Vagina (tissue), 2 donors: Measurements from ENCODE around the gene FADS1. TPM values are rescaled to one million over a fixed set of nuclear protein-coding genes. Genes with fewer than 3 reads are reported as not detected.

Experiments used
- DNase-seq, 2 donors: peaks; one replicate each; pipeline ENCODE4 v3.0.0-alpha.2; 2017; ENCODE audit errors: extremely low spot score in 2 of 2
- H3K27ac ChIP-seq: fragments of 200-600 bp; sonication (generic); one replicate; pipeline ENCODE4 v1.5.1; 2019
- H3K27me3 ChIP-seq: fragments of 200-600 bp; sonication (generic); one replicate; pipeline ENCODE4 v1.5.1; 2019
- H3K36me3 ChIP-seq, 2 donors: fragments of 200-600 bp; sonication (generic); one replicate each; pipeline ENCODE4 v1.5.1; 2017 to 2019
- H3K4me1 ChIP-seq: fragments of 200-600 bp; sonication (generic); one replicate; pipeline ENCODE4 v1.5.1; 2019
- H3K4me3 ChIP-seq, 2 donors: fragments of 200-600 bp; sonication (generic); 1 replicate in 1 of 2; 2 replicates in 1 of 2; pipeline ENCODE4 v1.5.1; 2016 to 2019
- H3K9me3 ChIP-seq: fragments of 200-600 bp; sonication (generic); one replicate; pipeline ENCODE4 v1.5.1; 2019
- POLR2A ChIP-seq, 2 donors: fragments of 450-650 bp; IDR thresholded peaks; one replicate each; pipeline ENCODE4 v1.6.1; 2017; ENCODE audit warnings: antibody characterized with exemption in 2 of 2, mild to moderate bottlenecking in 2 of 2, moderate library complexity in 2 of 2
- POLR2AphosphoS5 ChIP-seq, 2 donors: sonication (generic); formaldehyde crosslinking; IDR thresholded peaks; one replicate each; pipeline ENCODE4 v1.9.0; 2017; ENCODE audit warnings: antibody characterized with exemption in 2 of 2, mild to moderate bottlenecking in 2 of 2, low read depth in 1 of 2; ENCODE audit not compliant: insufficient read depth in 1 of 2
- intact Hi-C: fragments of 100-400 bp; cut with DNase I; formaldehyde crosslinking; loops from one replicate; pipeline ENCODE4 v1.15.1; 2023
- total RNA-seq: library from RNA; depleted of rRNA; stranded (reverse); fragments of >200 nt; gene quantifications from one replicate; pipeline ENCODE4 v1.2.3, GENCODE V29; 2016
- TF ChIP-seq, protein P1 (sequence below), 3 experiments: fragments of 450-650 bp in 2 of 3; fragments of 200-600 bp in 1 of 3; sonication (generic) in 1 of 3; IDR thresholded peaks; one replicate each; pipeline ENCODE4 v1.5.1; 2017 to 2019; ENCODE audit warnings: antibody characterized with exemption in 3 of 3, mild to moderate bottlenecking in 2 of 3, moderate library complexity in 2 of 3

Gene FADS1
- total RNA-seq, 1 donor from 2014 or later: 9.8 TPM

- no peak overlapping the region for H3K4me3 ChIP-seq
- H3K9me3 ChIP-seq: no peaks in the 10 kb centered on the region
- TF ChIP-seq POLR2A (IDR thresholded peaks at IDR 0.05) (no peak), POLR2AphosphoS5 (IDR thresholded peaks at IDR 0.05; ENCODE audit: insufficient read depth in 1 of 2, low read depth in 1 of 2) (no peak)
- TF ChIP-seq, protein P1, sequence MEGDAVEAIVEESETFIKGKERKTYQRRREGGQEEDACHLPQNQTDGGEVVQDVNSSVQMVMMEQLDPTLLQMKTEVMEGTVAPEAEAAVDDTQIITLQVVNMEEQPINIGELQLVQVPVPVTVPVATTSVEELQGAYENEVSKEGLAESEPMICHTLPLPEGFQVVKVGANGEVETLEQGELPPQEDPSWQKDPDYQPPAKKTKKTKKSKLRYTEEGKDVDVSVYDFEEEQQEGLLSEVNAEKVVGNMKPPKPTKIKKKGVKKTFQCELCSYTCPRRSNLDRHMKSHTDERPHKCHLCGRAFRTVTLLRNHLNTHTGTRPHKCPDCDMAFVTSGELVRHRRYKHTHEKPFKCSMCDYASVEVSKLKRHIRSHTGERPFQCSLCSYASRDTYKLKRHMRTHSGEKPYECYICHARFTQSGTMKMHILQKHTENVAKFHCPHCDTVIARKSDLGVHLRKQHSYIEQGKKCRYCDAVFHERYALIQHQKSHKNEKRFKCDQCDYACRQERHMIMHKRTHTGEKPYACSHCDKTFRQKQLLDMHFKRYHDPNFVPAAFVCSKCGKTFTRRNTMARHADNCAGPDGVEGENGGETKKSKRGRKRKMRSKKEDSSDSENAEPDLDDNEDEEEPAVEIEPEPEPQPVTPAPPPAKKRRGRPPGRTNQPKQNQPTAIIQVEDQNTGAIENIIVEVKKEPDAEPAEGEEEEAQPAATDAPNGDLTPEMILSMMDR (IDR thresholded peaks at IDR 0.05): no peak
- H3K27ac ChIP-seq: no peak overlapping the region
- intact Hi-C loops: no loop called here
- H3K27me3 ChIP-seq: no peaks in the 10 kb centered on the region
- peaks cover 6% of the 10 kb centered on the region for H3K4me1 ChIP-seq
- peaks cover 0 to 8% of the 10 kb centered on the region in 2 donors for H3K36me3 ChIP-seq
- DNase-seq: no peak
Measured at GRCh38 chr11:61862714-61863547, 46.1 kb upstream of the FADS1 start.

DNA sequence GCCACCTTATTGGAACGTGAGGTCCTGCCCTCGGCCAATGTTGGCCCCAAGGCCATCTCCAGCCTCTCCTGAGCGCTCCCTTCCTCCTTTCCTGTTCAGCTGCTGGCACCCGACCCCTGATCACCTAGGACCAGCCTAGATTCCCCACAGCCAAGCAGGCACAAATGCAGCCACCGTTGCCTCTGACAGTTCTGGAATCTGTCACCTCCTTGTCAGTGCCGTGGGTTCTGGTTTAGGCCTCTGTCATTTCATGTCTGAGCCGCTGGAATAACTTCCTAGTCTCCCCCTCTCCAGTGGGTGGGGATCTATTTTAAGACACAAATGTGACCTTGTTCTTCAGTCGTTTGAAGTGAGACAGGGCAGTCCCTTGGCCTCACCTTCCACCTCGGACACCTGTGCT is 44.8 kb upstream of the FADS1 start:
- H3K27ac ChIP-seq: no peak overlapping the region
- intact Hi-C loops: no loop called here
- H3K9me3 ChIP-seq: no peaks in the 10 kb centered on the region
- DNase-seq: no peak
- H3K4me3 ChIP-seq: no peak overlapping the region
- H3K27me3 ChIP-seq: no peaks in the 10 kb centered on the region
- H3K4me1 ChIP-seq: peaks cover 6% of the 10 kb centered on the region
- H3K36me3 ChIP-seq: peaks cover 0 to 17% of the 10 kb centered on the region in 2 donors
- TF ChIP-seq POLR2A (IDR thresholded peaks at IDR 0.05) (no peak), POLR2AphosphoS5 (IDR thresholded peaks at IDR 0.05; ENCODE audit: insufficient read depth in 1 of 2, low read depth in 1 of 2) (no peak)
- TF ChIP-seq, protein P1 (IDR thresholded peaks at IDR 0.05): no peak

DNA sequence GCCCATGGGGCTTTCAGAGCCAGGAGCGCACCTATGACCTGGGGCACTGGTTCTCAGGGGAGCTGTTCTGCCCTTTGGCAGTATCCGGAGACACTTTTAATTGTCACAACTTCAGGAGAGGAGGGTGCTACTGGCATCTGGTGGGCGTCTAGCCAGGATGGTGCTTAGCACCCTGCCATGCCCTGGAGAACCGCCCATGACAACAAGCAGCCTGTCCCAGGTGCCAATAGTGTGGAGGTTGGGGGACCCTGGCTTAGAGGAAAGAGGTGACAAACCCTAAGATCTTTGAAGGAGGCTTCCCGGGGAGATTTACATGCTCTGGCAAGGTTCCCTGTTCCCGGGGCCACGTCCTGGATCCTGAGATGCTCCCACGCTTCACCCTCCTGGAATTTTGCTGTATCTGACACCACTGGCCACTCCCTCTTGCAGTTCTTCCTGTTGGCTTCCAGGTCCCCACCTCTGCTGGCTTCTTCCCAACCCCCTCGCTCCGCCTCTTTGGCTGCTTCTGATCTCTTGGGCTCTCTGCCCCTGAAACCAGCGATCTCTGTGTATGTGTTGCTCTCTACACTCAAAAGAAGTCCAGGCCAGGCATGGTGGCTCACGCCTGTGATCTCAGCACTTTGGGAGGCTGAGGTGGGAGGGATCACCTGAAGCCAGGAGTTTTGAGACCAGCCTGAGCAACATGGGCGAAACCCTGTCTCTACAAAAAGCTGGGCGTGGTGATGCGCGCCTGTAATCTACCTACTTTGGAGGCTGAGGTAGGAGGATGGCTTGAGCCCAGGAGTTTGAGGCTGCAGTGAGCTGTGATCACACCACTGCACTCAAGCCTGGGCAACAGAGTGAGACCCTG is 43.5 kb upstream of the FADS1 start:
- DNase-seq: no peak
- Histone ChIP-seq H3K4me3 (no peak overlapping the region), H3K36me3 (peaks cover 0 to 17% of the 10 kb centered on the region in 2 donors), H3K9me3 (no peaks in the 10 kb centered on the region), H3K27me3 (no peaks in the 10 kb centered on the region), H3K4me1 (peaks cover 6% of the 10 kb centered on the region), H3K27ac (no peak overlapping the region)
- intact Hi-C loops: no loop called here
- no peak for TF ChIP-seq POLR2A (IDR thresholded peaks at IDR 0.05)
- no peak for TF ChIP-seq POLR2AphosphoS5 (IDR thresholded peaks at IDR 0.05; ENCODE audit: insufficient read depth in 1 of 2, low read depth in 1 of 2)
- TF ChIP-seq, protein P1 (IDR thresholded peaks at IDR 0.05): no peak

DNA sequence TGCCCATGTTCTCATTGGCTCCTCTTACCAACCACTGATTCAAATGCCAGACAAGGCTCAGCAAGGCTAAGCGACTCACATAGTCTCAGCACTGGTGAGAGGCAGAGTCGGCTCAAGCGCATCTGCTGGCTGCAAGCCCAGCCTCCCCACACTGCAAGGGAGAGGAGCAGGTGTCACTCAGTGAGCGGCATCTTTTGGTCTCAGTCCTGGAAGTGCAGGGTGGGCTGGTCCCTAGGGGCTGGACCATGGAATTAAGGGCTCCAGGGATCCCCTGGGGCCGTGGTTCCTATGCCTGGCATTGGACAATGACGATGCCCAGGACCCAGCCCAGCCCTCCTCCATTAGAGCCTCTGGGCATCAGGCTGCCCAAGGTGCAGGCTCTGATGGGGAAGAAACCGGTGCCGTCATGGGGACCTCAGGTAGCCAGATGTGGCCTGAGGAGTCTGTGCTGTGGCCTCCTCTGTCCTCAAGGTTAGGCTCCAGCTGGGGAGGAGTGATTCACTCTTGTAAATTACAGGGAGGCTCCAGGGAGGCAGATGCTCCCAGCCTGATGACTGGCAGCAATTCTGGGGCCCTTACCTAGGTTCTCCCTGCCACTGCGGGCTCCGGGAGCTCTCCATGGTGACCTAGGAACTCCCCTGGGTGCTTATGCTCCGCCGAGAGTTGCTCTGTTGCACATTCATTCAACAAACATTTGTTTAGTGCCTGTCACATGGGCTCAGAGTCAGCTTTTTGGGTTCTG is 39.3 kb upstream of the FADS1 start:
- intact Hi-C loops: no loop called here
- no peaks in the 10 kb centered on the region for H3K27me3 ChIP-seq
- no peak overlapping the region for H3K27ac ChIP-seq
- peaks cover 0 to 11% of the 10 kb centered on the region in 2 donors for H3K36me3 ChIP-seq
- peaks cover 6% of the 10 kb centered on the region for H3K4me1 ChIP-seq
- H3K9me3 ChIP-seq: no peaks in the 10 kb centered on the region
- no peak for DNase-seq
- H3K4me3 ChIP-seq: no peak overlapping the region
- TF ChIP-seq POLR2AphosphoS5 (IDR thresholded peaks at IDR 0.05; ENCODE audit: insufficient read depth in 1 of 2, low read depth in 1 of 2) (no peak), POLR2A (IDR thresholded peaks at IDR 0.05) (no peak)
- TF ChIP-seq, protein P1 (IDR thresholded peaks at IDR 0.05): no peak
